ENCODE measurements around the gene UBC.

The UBC gene

DNA sequence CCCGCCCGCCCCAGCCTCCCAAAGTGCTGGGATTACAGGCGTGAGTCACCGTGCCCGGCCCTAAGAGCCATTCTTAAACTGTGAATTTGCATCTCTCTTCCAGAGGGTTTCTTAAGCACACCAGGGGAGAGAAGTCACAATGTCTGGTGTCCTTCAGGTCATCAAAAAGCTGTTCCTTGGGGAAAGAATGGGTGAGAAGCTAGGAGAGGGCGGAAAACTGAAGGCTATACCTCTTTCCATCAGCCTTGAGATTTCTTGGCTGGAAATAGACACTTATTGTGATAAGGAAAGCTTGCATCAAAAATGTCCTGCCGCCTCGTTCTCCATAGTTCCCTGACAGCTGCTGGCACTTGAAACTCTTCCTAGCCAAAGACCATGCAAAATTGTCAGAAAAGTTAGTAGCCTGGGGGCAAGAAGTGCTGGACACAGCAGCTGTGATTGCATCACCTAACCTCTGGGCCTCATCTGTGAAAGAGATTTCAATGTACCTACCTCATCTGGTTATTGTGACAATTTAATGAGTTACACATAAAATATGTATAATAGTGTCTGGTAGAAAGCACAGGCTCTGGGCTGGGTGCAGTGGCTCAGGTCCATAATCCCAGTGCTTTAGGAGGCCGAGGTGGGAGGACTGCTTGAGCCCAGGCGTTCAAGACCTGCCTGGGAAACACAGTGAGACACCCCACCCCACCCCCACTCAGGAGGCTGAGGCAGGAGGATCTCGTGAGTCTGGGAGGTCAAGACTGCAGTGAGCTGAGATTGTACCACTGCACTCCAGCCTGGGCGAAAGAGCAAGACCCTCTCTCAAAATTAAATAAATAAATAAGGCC lies 9.7 kb upstream of the UBC start (continued):
- TF ChIP-seq ZNF148 (tag by site-specific recombination; IDR thresholded peaks at IDR 0.05; ENCODE audit: borderline replicate concordance) (no peak), ZNF664 (tag by site-specific recombination; IDR thresholded peaks at IDR 0.05) (0 out of 2 replicates have a peak, but pooled peaks have one; percentile 14), ZSCAN30 (tag by site-specific recombination; IDR thresholded peaks at IDR 0.05) (peak; percentile 14; the same call in 1 of the 2 replicates), ZNF140 (tag by site-specific recombination; IDR thresholded peaks at IDR 0.05) (no peak), ZNF626 (tag by site-specific recombination; IDR thresholded peaks at IDR 0.05) (no peak), ZNF174 (tag by site-specific recombination; IDR thresholded peaks at IDR 0.05) (no peak), ZBTB49 (tag by site-specific recombination; IDR thresholded peaks at IDR 0.05; ENCODE audit: low read depth) (no peak), REPIN1 (tag by site-specific recombination; IDR thresholded peaks at IDR 0.05; ENCODE audit: low read depth) (no peak), BCL11A (tag by site-specific recombination; IDR thresholded peaks at IDR 0.05; ENCODE audit: low read depth) (peak; percentile 22; the same call in 1 of the 2 replicates), ZNF514 (tag by site-specific recombination; IDR thresholded peaks at IDR 0.05) (no peak), ZNF2 (tag by site-specific recombination; IDR thresholded peaks at IDR 0.05) (no peak), OSR2 (tag by site-specific recombination; IDR thresholded peaks at IDR 0.05) (0 out of 2 replicates have a peak, but pooled peaks have one; percentile 12), ZNF157 (tag by site-specific recombination; IDR thresholded peaks at IDR 0.05) (no peak), ZBTB17 (tag by site-specific recombination; IDR thresholded peaks at IDR 0.05) (0 out of 2 replicates have a peak, but pooled peaks have one; percentile 10), ZNF629 (tag by site-specific recombination; IDR thresholded peaks at IDR 0.05) (peak; percentile 49), ZNF658 (tag by site-specific recombination; IDR thresholded peaks at IDR 0.05) (no peak), IKZF3 (tag by site-specific recombination; IDR thresholded peaks at IDR 0.05) (peak; percentile 70), ZNF121 (tag by site-specific recombination; IDR thresholded peaks at IDR 0.05) (peak; percentile 84), ZNF670 (tag by site-specific recombination; IDR thresholded peaks at IDR 0.05; ENCODE audit: low read depth) (no peak), PRDM6 (tag by site-specific recombination; IDR thresholded peaks at IDR 0.05) (peak; percentile 60), HOXD13 (CRISPR knock-in tag; IDR thresholded peaks at IDR 0.05; ENCODE audit: borderline replicate concordance) (no peak)
- TF ChIP-seq, protein P1, sequence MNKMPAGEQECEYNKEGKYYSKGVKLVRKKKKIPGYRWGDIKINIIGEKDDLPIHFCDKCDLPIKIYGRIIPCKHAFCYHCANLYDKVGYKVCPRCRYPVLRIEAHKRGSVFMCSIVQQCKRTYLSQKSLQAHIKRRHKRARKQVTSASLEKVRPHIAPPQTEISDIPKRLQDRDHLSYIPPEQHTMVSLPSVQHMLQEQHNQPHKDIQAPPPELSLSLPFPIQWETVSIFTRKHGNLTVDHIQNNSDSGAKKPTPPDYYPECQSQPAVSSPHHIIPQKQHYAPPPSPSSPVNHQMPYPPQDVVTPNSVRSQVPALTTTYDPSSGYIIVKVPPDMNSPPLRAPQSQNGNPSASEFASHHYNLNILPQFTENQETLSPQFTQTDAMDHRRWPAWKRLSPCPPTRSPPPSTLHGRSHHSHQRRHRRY (tag by site-specific recombination; IDR thresholded peaks at IDR 0.05), result no peak
- TF ChIP-seq, protein P2, sequence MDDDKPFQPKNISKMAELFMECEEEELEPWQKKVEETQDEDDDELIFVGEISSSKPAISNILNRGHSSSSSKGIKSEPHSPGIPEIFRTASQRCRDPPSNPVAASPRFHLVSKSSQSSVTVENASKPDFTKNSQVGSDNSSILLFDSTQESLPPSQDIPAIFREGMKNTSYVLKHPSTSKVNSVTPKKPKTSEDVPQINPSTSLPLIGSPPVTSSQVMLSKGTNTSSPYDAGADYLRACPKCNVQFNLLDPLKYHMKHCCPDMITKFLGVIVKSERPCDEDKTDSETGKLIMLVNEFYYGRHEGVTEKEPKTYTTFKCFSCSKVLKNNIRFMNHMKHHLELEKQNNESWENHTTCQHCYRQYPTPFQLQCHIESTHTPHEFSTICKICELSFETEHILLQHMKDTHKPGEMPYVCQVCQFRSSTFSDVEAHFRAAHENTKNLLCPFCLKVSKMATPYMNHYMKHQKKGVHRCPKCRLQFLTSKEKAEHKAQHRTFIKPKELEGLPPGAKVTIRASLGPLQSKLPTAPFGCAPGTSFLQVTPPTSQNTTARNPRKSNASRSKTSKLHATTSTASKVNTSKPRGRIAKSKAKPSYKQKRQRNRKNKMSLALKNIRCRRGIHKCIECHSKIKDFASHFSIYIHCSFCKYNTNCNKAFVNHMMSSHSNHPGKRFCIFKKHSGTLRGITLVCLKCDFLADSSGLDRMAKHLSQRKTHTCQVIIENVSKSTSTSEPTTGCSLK (tag by site-specific recombination; IDR thresholded peaks at IDR 0.05), result no peak
- TF ChIP-seq, protein P3, sequence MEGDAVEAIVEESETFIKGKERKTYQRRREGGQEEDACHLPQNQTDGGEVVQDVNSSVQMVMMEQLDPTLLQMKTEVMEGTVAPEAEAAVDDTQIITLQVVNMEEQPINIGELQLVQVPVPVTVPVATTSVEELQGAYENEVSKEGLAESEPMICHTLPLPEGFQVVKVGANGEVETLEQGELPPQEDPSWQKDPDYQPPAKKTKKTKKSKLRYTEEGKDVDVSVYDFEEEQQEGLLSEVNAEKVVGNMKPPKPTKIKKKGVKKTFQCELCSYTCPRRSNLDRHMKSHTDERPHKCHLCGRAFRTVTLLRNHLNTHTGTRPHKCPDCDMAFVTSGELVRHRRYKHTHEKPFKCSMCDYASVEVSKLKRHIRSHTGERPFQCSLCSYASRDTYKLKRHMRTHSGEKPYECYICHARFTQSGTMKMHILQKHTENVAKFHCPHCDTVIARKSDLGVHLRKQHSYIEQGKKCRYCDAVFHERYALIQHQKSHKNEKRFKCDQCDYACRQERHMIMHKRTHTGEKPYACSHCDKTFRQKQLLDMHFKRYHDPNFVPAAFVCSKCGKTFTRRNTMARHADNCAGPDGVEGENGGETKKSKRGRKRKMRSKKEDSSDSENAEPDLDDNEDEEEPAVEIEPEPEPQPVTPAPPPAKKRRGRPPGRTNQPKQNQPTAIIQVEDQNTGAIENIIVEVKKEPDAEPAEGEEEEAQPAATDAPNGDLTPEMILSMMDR (tag by site-specific recombination; IDR thresholded peaks at IDR 0.05), result no peak

All from HEK293 (cell line).